NCI-H1417 (cell line): Measurements from ENCODE around the gene KLKB1.
"Not testable (repeated sequence)": the region's sequence is repeated elsewhere in the genome, so short reads cannot be mapped to it uniquely, and the experiment has no call there.

Source experiments
- DNase-seq, 3 experiments: peaks; one replicate each; lab custom pipeline; 2025; lab: John Stamatoyannopoulos, UW

KLKB1 gene

DNA sequence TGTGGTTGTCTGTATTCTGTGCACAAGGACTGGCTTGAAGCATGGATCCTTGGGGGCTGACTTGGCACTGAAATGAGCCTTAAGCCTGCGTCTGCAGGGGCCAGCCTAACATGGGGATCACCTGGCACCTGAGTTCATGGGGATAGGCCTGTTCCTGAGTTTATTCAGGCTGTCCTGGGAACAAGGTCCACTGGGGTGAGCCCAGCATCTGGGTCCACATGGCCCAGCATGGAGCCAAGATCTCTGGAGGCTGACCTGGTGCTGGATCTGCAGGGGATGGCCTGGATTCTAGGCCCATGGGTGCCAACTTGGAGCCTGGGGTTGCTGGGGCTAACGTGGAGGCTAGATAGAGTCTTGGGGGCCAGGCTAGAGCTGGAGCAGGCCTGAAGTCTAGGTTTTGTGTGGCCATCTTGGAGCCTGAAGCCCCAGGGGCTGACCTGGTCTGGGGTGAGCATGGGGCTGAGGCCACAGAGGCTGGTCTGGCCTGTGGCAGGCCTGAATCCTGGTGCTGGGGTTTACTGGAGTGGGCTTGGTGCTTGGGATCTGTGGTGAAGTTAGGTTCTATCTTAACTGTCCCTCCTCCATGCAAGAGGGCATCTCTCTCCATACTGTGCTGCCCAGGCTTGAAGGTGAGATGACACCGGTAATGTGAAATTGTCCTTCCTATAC lies 652 bp upstream of the KLKB1 start:
- DNase-seq: no peak

DNA sequence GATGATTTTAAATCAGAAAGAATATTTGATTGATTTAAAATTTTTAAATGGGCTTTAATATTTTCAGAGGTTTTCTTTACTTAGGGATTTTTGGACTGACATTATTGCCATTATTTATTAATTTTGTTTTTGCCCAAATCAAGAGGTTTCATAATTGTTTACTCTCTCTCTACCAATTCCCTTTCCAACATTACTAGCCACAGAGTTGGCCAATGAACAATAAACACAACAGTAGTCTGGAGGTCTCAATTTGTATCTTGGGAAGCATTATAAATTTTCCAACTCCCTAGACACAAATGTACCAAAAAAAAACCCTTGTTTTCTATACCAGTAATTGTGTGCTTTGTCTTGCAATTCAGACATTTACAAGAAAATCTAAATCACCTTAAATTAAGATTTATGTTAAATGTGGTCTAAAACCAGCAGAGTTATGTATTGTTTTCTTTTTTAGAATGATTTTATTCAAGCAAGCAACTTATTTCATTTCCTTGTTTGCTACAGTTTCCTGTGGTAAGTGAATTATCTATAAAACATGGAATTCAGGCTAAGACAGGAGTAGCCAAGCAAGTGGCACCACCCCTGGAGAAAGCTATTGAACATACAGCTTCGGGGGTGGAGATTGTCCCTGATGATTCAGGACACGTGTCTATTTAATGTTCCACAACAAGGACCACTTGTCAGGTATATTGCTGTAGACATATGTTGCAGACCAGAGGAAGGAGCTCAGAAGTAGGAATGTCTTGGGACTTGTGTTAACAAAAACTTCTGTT lies 622 bp downstream of the KLKB1 start:
- peak in 2 of 3 experiments; percentile 2 to 8 for DNase-seq

DNA sequence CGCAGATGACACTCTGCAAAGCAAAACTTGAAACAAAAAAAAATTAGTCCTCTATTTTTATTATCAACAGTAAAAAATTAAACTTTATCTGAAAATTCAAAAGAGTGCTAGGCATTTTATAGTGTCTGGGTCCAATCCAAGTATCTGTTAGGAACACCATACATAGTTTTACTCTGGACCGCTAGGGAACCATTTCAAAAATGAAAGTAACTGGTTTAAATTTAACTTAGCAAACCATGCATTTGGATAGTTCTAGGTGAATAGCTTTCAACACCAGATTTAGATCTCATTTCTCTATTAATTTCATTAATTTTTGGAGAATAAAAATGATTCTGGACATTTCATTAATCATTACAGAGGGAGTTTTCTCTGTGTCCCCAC lies 1.2 kb downstream of the KLKB1 start:
- DNase-seq: no peak

DNA sequence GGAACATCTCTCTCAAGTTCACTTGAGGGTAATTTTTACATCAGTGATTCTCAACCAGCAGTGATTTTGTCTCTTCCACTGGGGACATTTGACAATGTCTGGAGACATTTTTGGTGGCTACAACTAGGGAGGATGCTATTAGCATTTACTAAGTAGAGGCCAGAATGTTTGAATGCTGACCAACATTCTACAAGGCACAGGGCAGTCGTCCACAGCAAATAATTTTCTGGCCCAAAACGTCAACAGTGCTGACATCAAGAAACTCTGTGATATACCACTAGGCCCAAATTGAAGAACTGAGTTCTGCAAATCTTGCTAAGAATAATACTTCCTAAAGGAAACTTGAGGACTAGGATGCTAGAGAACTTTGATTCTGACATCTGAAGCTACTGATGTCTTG lies 7.1 kb downstream of the KLKB1 start:
- DNase-seq: no peak

DNA sequence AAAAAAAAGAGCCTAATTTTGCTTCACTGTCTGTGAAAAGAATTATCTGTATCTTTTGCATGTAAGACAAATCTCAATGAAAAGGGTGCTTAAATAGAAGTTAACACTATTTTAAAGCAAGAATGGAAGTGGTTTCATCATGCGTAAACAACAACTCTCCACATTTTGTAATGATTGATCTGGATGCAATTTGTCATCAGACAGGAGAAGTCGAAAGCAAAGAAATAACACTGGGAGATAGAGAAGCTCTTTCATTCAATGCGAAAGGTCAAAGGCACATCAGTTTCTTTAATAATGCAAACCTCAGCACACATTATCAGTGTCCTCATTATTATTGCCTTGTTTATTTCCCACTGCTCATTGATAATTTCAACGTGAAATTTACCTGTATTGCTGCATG lies 8.8 kb downstream of the KLKB1 start:
- DNase-seq: no peak

DNA sequence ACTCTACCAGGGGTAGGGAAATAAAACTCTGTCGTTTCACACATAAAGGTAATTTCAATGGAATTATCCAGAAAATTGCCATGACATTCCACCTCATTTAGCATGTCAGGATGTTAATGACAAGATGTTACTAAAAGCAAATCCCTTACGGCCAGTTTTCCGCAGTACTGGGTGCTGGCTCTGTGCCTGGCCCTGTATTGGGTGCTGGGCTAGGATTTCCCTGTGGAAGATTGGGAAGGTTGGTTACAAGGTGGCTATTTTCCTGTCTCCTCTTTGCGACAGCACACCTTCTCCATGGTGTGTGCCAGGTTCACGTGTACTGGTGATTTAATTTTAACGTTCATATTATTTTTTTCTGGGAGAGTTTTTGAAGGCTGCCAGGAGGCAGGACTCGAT lies 13.1 kb downstream of the KLKB1 start:
- no peak for DNase-seq

DNA sequence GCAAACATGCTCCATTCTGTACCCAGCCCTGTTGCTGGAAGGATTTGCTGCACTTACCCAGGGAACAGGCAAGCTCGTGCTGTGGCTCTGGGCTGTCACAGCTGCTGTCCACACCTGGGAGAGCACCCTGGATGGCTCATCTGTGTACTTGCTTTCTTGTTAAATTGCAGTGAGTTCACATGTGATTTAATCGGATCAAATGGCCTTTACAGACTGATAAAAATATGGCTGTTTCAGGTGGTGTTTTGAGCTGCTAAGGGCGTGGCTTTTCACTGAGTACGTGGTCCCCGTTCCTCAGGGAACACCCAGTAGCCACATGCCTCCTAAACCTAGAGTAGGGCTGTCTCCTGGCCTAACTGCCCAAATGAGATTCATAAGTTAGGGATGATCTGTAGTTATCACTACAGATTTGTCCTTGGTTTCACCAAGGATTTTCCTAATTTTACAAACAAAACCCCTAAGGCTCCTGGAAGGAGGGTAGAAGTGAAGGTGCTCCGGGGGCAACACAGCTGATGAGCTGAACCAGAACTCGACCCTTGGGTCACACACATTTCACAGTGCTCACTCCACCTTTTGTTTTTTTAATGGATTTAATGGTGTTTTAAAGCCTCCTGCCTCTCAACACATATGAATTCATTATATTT lies 13.7 kb downstream of the KLKB1 start:
- DNase-seq: no peak

DNA sequence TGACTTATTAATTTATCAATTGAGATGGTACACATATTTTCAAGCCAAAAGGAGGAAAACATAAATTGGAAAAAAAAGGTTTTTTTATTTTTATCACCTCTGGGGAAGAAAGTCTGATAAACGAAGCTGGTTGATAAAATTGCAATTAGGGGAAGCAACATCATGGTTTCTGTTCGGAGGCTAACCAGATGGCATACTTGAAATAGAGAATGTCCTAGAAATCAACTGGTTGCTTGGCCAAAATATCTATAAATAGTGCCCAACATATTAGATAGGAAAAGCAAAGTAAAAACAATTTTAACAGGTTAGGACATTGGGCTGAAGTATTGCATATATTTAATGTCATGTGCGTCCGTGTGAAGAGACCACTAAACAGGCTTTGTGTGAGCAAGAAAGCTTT lies 14.3 kb downstream of the KLKB1 start:
- DNase-seq: no peak

DNA sequence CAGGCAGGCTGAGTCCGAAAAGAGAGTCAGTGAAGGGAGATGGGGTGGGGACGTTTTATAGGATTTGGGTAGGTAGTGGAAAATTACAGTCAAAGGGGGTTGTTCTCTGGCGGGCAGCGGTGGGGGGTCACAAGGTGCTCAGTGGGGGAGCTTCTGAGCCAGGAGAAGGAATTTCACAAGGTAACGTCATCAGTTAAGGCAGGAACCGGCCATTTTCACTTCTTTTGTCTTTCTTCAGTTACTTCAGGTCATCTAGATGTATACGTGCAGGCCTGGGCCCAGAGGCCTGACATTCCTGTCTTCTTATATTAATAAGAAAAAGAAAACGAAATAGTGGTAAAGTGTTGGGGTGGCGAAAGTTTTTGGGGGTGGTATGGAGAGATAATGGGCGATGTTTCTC lies 14.7 kb downstream of the KLKB1 start:
- not testable (repeated sequence) for DNase-seq

DNA sequence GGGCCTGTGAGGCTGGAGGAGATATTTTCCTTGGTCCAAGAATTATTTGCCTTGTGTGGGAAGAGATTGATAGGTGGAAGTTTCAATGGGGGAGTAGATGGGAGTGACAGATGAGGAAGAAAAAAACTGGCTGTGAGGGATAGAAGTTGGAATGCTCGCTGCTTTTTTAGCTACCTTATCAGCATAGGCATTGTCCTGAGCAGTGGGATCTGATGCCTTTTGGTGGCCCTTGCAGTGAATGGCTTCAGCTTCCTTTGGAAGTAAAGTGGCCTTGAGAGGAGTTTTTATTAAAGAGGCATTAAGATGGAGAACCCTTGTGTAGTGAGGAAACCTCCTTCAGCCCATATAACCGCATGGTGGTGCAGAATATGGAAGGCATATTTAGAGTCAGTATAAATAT lies 16.0 kb downstream of the KLKB1 start:
- no peak for DNase-seq

DNA sequence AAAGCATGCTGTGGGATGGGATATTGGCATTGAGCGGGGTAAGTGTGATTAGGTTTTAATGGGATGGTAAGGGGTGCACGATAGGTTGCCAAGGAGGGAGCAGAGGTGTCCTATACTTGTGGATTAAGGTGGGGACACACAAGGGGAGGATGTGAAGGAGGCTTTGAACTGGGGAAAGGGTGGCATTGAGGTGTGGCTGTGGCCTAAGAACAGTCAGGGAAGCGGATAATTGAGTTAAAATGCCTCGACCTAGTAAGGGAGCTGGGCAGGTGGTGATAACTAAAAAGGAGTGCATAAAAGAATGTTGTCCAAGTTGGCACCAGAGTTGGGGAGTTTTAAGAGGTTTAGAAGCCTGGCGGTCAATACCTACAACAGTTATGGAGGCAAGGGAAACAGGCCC lies 17.5 kb downstream of the KLKB1 start:
- DNase-seq: no peak

DNA sequence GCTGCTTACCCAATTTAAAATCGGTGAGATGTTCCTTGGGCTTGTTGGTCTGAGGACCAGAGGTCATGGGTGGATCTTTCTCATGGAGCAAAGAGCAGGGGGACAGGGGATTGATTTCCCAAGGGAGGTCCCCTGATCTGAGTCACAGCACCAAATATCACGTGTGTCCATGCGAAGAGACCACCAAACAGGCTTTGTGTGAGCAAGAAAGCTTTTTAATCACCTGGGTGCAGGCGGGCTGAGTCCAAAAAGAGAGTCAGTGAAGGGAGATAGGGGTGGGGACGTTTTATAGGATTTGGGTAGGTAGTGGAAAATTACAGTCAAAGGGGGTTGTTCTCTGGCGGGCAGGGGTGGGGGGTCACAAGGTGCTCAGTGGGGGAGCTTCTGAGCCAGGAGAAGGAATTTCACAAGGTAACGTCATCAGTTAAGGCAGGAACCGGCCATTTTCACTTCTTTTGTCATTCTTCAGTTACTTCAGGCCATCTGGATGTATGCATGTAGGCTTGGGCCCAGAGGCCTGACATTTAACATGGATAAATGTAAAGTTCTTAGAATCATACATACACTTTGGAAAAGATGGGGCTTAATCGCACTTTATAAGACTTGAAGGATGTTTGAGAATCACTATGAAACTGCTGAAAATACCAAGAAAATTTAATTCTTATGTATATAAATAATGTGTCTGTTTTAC lies 19.9 kb downstream of the KLKB1 start:
- not testable (repeated sequence) for DNase-seq

DNA sequence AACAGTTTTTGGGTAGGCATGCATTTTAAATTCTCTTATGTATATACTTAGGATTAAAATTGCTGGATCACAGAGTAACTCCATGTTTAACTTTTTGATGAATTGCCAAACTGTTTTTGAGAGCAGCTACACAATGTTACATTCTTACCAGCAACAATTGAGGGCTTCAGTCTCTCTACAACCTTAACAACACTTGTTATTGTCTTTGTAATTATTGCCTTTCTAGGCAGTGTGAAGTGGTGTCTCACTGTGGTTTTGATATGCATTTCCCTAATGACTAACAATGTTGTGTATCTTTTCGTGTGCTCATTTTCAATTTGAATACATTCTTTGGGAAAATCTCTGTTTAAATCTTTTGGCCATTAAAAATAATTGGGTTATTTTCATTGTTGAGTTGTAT lies 21.3 kb downstream of the KLKB1 start:
- peak in 1 of 3 experiments; percentile 20 for DNase-seq

DNA sequence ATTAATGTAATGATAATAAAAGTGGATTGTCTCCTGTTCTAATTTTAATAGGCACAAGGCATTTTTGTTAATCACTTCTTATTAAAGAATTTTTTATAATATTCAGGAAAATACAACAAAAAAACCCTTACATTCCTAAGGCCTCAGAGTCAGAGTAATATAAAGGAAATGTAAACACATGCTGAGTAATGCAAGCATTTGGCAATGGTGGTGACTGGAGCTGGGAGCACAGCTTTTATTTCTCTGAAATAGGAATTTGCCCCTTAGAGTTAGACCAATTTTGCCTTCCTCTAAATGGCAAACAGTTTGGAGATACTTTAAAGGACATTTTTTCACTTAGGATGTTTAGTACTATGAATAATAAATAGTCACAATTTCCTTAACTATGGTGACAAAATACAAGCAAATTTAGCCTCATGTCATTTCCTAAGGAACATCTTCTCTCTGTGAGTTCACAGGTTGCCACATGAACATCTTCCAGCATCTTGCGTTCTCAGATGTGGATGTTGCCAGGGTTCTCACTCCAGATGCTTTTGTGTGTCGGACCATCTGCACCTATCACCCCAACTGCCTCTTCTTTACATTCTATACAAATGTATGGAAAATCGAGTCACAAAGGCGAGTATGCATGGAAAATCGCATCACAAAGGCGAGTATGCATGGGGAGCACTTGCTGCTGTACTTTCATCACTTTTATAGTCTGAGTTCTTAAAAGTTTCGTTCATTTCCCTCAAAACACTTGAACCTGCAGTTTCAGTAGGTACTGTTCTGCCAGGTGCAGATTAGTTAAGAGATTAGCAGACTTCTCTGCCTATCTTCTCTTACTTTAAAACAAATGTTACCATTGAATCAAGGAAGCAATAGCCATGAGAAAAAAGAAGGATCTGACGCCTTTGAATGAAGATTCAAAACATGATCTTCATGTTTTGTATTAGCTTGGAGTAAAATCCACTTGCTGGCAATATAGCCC lies 22.8 kb downstream of the KLKB1 start:
- no peak for DNase-seq

DNA sequence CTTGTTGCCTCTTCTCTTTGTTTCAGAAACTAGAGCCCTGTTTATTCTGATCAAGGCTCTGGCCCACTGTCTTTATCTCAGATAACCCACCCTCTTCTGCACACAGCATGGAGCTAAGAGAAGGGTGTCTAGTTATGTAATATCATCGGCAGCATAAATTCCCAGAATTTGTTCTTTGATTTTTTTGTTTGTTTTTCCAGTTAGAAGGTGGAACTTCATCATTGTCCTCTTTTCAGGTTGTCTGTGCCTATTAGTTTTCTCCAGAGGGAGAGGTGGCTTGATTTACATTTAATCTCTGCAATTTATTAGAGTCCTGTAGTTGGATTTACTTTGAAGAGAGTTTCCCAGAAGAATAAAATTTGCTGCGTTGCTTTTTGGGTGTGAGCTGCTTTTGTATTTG lies 23.5 kb downstream of the KLKB1 start:
- no peak for DNase-seq

DNA sequence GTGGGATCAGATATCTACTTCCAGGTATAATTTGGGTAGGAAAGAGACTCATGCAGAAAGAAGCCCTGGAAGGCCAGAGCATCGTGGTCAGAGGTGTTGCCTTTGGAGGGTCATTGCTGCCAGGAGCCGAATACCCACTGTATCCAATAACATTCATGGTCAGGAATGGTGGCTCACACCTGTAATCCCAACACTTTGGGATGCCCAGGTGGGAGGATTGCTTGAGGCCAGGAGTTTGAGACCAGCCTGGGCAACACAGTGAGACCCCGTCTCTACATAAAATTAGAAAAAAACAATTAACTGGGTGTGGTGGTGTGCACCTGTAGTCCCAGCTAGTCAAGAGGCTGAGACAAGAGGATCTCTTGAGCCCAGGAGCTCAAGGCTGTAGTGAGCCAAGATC lies 27.8 kb downstream of the KLKB1 start:
- no peak for DNase-seq

DNA sequence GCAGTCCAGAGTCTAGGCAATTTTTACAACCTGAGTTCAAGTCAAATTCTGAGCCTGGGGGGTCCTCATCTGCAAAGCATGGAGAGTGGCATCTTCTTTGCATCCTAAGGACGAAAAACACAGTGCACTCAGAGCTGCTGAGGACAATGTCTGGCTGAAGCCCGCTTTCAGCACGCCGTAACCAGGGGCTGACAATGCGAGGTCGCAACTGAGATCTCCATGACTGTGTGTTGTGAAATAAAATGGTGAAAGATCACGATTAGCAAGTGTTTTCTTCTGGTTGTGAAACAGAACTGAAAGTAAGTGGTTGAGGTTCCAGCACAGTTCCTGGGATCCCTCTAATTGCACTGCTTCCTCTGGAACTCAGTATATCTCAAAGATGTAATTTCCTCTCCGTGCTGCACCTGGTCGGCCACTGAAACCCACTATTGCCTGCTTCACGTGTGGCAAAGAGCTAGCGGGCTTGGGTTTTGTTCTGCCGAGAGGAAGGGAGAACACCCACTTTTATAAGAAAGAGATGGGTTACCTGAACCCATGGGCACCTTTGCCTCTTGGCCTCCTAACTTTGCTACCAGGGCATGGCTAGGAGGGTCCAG lies 31.0 kb downstream of the KLKB1 start:
- DNase-seq: no peak

DNA sequence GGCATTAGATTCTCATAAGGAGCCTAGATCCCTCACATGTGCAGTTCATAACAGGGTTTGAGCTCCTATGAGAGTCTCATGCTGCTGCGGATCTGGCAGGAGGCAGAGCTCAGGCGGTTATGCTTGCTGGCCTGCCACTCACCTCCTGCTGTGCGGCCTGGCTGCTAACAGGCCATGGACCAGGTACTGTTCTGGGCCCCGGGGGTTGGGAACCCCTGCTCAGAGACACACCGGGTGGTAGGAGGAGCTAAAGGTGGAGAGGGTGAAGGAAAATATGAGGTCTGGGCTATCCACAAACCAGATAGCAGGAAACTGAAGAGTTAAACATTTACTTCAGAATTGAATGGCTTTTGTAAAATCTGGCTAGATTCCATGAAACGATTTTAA lies 32.8 kb downstream of the KLKB1 start:
- DNase-seq: no peak

DNA sequence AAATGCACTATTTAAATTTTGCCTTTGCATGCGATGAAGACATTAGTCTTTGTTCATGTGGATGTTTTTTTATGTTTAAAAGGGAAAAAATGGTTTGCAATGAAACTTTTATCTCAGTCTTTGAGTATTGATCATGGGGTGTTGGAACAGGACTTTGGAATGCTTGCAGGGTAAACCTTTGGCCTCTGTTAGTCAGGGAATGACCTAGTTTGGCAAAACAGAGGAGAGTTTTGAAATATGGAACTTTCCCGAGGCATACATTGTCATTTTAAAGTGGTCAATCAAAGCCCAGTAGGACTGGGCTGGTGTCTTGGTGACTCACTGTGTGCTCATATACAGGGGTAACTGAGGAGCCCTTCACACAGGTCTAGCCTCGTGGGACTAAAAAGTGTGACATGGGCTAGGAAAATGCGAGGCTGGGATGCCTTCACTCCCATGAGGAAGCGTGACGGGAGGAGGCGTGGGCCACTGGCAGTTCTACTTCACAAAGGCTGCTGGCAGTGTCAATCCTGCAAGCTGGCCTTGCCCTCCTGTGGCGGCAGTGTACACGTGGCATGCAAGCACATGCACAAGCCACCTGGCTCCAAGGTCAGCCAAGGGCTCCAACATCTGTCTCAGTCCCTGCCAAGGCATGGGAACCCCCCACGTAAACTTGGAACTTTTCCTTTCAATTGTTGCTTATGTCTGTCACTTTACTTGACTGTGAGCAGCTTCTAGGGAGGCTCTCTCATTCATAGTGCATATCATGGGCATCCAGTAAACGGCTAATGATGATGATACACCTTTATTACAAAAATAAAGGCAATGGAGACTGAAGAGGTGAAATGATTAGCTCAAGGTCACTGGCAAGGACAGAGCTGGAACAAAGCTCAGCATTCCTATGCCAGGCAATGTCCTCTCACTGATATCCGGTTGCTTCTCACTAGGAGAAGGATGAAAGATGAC lies 33.5 kb downstream of the KLKB1 start:
- DNase-seq: peak in 1 of 3 experiments; percentile 9

DNA sequence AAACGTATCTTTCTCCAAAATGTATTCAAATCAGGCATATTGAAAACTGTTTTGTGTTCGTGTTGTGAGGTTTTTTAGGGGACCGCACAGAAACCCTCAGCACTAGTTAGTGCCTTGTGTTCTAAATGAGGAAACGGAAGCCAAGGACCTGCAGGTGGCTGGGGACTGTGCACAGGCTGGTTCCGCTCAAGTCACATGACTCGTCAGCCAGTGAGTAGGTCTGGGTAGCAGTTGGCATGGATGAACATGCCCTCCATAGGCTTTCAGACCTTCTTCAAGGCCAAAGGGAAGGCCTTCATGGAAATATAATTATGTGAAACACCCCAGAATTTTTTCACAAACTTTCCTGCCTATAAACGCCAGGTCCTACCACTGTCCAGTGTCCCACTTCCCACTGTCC lies 37.4 kb downstream of the KLKB1 start:
- no peak for DNase-seq
